KMS-11 (cell line): ENCODE data around the gene SGO1.
"Not testable (repeated sequence)": the region's sequence is repeated elsewhere in the genome, so short reads cannot be mapped to it uniquely, and the experiment has no call there.

Experiments used
- H2AFZ ChIP-seq: fragments of 200-600 bp; sonication (generic); 2 replicates; pipeline ENCODE4 v1.6.1; 2016; ENCODE audit warnings: antibody characterized with exemption, mixed run types, low read depth
- H3K27ac ChIP-seq: fragments of 200-600 bp; sonication (generic); 2 replicates; pipeline ENCODE4 v1.6.1; 2016; ENCODE audit warnings: mild to moderate bottlenecking, mixed run types
- H3K27me3 ChIP-seq: fragments of 200-600 bp; sonication (generic); 2 replicates; pipeline ENCODE4 v1.6.1; 2017; ENCODE audit warnings: mild to moderate bottlenecking, low read depth, mixed run types, moderate library complexity; ENCODE audit not compliant: insufficient read depth
- H3K36me3 ChIP-seq: fragments of 200-600 bp; sonication (generic); 2 replicates; pipeline ENCODE4 v1.6.1; 2017; ENCODE audit warnings: mild to moderate bottlenecking, mixed run types; ENCODE audit not compliant: insufficient read depth
- H3K4me1 ChIP-seq: fragments of 200-600 bp; sonication (generic); 2 replicates; pipeline ENCODE4 v1.6.1; 2016; ENCODE audit warnings: mild to moderate bottlenecking, low read depth, mixed run types; ENCODE audit not compliant: poor library complexity, severe bottlenecking
- H3K4me2 ChIP-seq: fragments of 200-600 bp; sonication (generic); 2 replicates; pipeline ENCODE4 v1.7.0; 2016; ENCODE audit warnings: mild to moderate bottlenecking, mixed run types
- H3K4me3 ChIP-seq: fragments of 200-600 bp; sonication (generic); IDR thresholded peaks from 2 replicates; pipeline ENCODE4 v1.6.1; 2017; ENCODE audit warnings: low read depth, low read length, mixed read lengths; ENCODE audit not compliant: insufficient read depth
- H3K79me2 ChIP-seq: fragments of 200-600 bp; sonication (generic); 2 replicates; pipeline ENCODE4 v1.6.1; 2016; ENCODE audit warnings: low read depth, mixed run types; ENCODE audit not compliant: insufficient read depth
- H3K9ac ChIP-seq: fragments of 200-600 bp; sonication (generic); 2 replicates; pipeline ENCODE4 v1.6.1; 2016; ENCODE audit warnings: mild to moderate bottlenecking, mixed run types
- H4K20me1 ChIP-seq: fragments of 200-600 bp; sonication (generic); 2 replicates; pipeline ENCODE4 v1.6.1; 2016; ENCODE audit warnings: mild to moderate bottlenecking, mixed run types; ENCODE audit not compliant: insufficient read depth
- CTCF ChIP-seq: fragments of 200-600 bp; sonication (generic); conservative IDR thresholded peaks from 2 replicates; pipeline ENCODE4 v1.6.1; 2017; ENCODE audit warnings: low read depth, mild to moderate bottlenecking, antibody characterized with exemption, low read length, moderate library complexity, mixed read lengths

SGO1 gene

GRCh38 chr3:20225769-20226168, 39.8 kb upstream of the SGO1 start:
- Histone ChIP-seq H3K79me2 (no peaks in the 10 kb centered on the region), H4K20me1 (no peaks in the 10 kb centered on the region)

GRCh38 chr3:20222274-20222673, 36.3 kb upstream of the SGO1 start:
- Histone ChIP-seq H3K79me2 (no peaks in the 10 kb centered on the region), H3K36me3 (no peaks in the 10 kb centered on the region), H3K4me2 (no peak overlapping the region), H3K9ac (no peak overlapping the region), H4K20me1 (no peaks in the 10 kb centered on the region), H2AFZ (no peak overlapping the region), H3K4me3 (no peak overlapping the region), H3K27me3 (no peaks in the 10 kb centered on the region), H3K4me1 (no peaks in the 10 kb centered on the region), H3K27ac (no peak overlapping the region)
- TF ChIP-seq CTCF = no peak

More at GRCh38 chr3:20225769-20226168, 39.8 kb upstream of the SGO1 start:
- Histone ChIP-seq H3K4me3 (no peak overlapping the region), H3K36me3 (no peaks in the 10 kb centered on the region), H3K9ac (no peak overlapping the region), H3K4me2 (no peak overlapping the region), H3K4me1 (no peaks in the 10 kb centered on the region), H2AFZ (no peak overlapping the region), H3K27me3 (no peaks in the 10 kb centered on the region), H3K27ac (no peak overlapping the region)
- TF ChIP-seq CTCF = no peak

GRCh38 chr3:20218215-20218614, 32.2 kb upstream of the SGO1 start:
- no peak for TF ChIP-seq CTCF
- no peak overlapping the region for H3K27ac ChIP-seq
- H2AFZ ChIP-seq = no peak overlapping the region
- no peaks in the 10 kb centered on the region for H3K27me3 ChIP-seq
- H3K79me2 ChIP-seq = no peaks in the 10 kb centered on the region
- no peak overlapping the region for H3K9ac ChIP-seq
- no peaks in the 10 kb centered on the region for H3K4me1 ChIP-seq
- H3K4me3 ChIP-seq = no peak overlapping the region
- no peak overlapping the region for H3K4me2 ChIP-seq
- no peaks in the 10 kb centered on the region for H4K20me1 ChIP-seq
- H3K36me3 ChIP-seq = no peaks in the 10 kb centered on the region

- TF ChIP-seq CTCF = no peak
- no peak overlapping the region for H3K4me2 ChIP-seq
- H3K4me1 ChIP-seq = no peaks in the 10 kb centered on the region
- no peaks in the 10 kb centered on the region for H3K27me3 ChIP-seq
- H3K36me3 ChIP-seq = no peaks in the 10 kb centered on the region
- H2AFZ ChIP-seq = no peak overlapping the region
- H3K27ac ChIP-seq = no peak overlapping the region
- H3K9ac ChIP-seq = no peak overlapping the region
- H4K20me1 ChIP-seq = no peaks in the 10 kb centered on the region
- H3K4me3 ChIP-seq = no peak overlapping the region
- H3K79me2 ChIP-seq = no peaks in the 10 kb centered on the region
Observed at GRCh38 chr3:20215636-20216035, 29.6 kb upstream of the SGO1 start.

GRCh38 chr3:20213491-20213890, 27.5 kb upstream of the SGO1 start:
- not testable (repeated sequence) for H3K27me3 ChIP-seq, H3K9ac ChIP-seq, H3K79me2 ChIP-seq

GRCh38 chr3:20207945-20208344, 21.9 kb upstream of the SGO1 start:
- not testable (repeated sequence) for H3K79me2 ChIP-seq, H2AFZ ChIP-seq

More at GRCh38 chr3:20213491-20213890, 27.5 kb upstream of the SGO1 start:
- not testable (repeated sequence) for H2AFZ ChIP-seq, H3K4me2 ChIP-seq, H3K36me3 ChIP-seq, H3K4me1 ChIP-seq, H4K20me1 ChIP-seq, H3K27ac ChIP-seq, H3K4me3 ChIP-seq

GRCh38 chr3:20205898-20206297, 19.9 kb upstream of the SGO1 start:
- H3K4me1 ChIP-seq, H3K27me3 ChIP-seq, H4K20me1 ChIP-seq, H3K4me2 ChIP-seq, H3K9ac ChIP-seq, H3K27ac ChIP-seq, H3K79me2 ChIP-seq, H2AFZ ChIP-seq, H3K36me3 ChIP-seq, H3K4me3 ChIP-seq: not testable (repeated sequence)

More at GRCh38 chr3:20207945-20208344, 21.9 kb upstream of the SGO1 start:
- H3K4me3 ChIP-seq, H3K4me1 ChIP-seq, H4K20me1 ChIP-seq, H3K27ac ChIP-seq, H3K36me3 ChIP-seq, H3K27me3 ChIP-seq, H3K4me2 ChIP-seq, H3K9ac ChIP-seq: not testable (repeated sequence)
